ENCODE measurements around the gene RFTN1. TPM values are rescaled to one million over a fixed set of nuclear protein-coding genes. Genes with fewer than 3 reads are reported as not detected.

RFTN1 gene
- total and polyA plus RNA-seq, 2 of the 8 experiments (the other 6 are each of a cell fraction or from before 2014, with no cell fraction given), result 4.6 to 6.7 TPM

DNA sequence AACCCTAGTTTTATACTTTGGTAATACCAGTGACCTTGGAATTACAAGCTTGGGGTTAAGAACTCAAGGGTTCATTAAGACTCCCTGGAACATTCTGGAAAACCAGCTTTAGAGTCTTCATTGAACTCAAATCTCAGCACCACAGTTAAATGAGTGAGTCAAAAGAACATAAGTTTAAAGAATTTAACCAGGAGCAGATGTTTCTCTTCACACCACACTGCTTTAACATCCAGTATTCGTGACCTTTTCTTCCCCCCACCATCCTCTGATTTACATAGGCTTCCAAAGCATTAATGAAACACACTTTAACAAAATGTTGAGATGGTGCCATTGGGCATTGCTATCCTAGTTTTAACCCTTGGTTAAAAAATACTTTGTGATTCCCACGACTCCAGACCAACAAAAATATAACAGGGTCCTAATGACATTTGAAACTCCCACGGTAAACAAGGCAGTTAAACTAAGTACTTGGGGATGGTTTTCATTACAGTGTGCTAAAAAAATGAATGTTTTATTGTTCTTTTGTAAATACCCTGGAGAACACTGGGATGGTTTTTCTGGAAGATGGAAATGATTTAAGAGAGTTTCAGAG is 124.6 kb downstream of the RFTN1 start:
- Histone ChIP-seq H4K5ac (ENCODE audit: insufficient read length, low read depth, low read length) (no peak overlapping the region), H2BK5ac (ENCODE audit: low read depth, low read length) (no peak overlapping the region), H3K9ac (replicated peaks in 1 of 4; ENCODE audit: extremely low read depth in 1 of 4, low read depth in 3 of 4, low read length in 3 of 4) (no peak overlapping the region), H3K79me1 (ENCODE audit: low read depth, low read length) (no peaks in the 10 kb centered on the region), H3K36me3 (ENCODE audit: control insufficient read depth in 2 of 4, insufficient read depth in 4 of 4, low read length in 3 of 4) (no peaks in the 10 kb centered on the region), H3K79me2 (ENCODE audit: control insufficient read depth in 1 of 2, insufficient read depth in 2 of 2, low read length in 2 of 2) (no peaks in the 10 kb centered on the region), H2BK120ac (replicated peaks; ENCODE audit: low read depth, low read length) (no peak overlapping the region), H2AFZ (ENCODE audit: low read length) (no peak overlapping the region), H3K4me2 (ENCODE audit: insufficient read depth in 1 of 2, low read depth in 2 of 2, low read length in 2 of 2) (no peak overlapping the region), H2AK5ac (ENCODE audit: low read depth, low read length) (no peak overlapping the region), H3K27ac (ENCODE audit: low read depth, low read length) (no peak overlapping the region), H4K20me1 (replicated peaks in 1 of 2; ENCODE audit: control insufficient read depth in 1 of 2, insufficient read depth in 2 of 2, low read length in 2 of 2) (peaks cover 0 to 2% of the 10 kb centered on the region in 2 experiments), H3K56ac (replicated peaks; ENCODE audit: insufficient read length, low read depth, low read length) (no peak overlapping the region), H3K18ac (ENCODE audit: extremely low read depth, low read length) (no peak overlapping the region), H3K4ac (replicated peaks; ENCODE audit: insufficient read length, low read depth, low read length) (no peak overlapping the region), H3K4me3 (ENCODE audit: extremely low read depth in 1 of 4, insufficient read depth in 2 of 4, low read depth in 3 of 4, low read length in 4 of 4) (no peak overlapping the region), H3K4me1 (replicated peaks in 1 of 4; ENCODE audit: control insufficient read depth in 3 of 4, insufficient read depth in 4 of 4, low read length in 3 of 4) (no peaks in the 10 kb centered on the region), H3K9me3 (ENCODE audit: insufficient read depth in 2 of 2, low read depth in 1 of 2, low read length in 1 of 2) (no peaks in the 10 kb centered on the region), H4K91ac (replicated peaks; ENCODE audit: insufficient read length, low read length) (no peak overlapping the region), H3K23ac (ENCODE audit: insufficient read length) (no peak overlapping the region), H2BK15ac (ENCODE audit: low read length) (no peak overlapping the region), H3K23me2 (ENCODE audit: low read depth, low read length) (no peaks in the 10 kb centered on the region), H4K8ac (ENCODE audit: extremely low read depth, insufficient read depth, low read length) (no peak overlapping the region), H2BK20ac (ENCODE audit: low read length) (no peak overlapping the region), H3K27me3 (replicated peaks in 1 of 4; ENCODE audit: control insufficient read depth in 3 of 4, extremely low read depth in 1 of 4, insufficient read depth in 3 of 4, low read length in 3 of 4) (no peaks in the 10 kb centered on the region), H2BK12ac (ENCODE audit: low read depth, low read length) (no peak overlapping the region), H3K14ac (ENCODE audit: insufficient read length) (no peak overlapping the region)
- CTCF ChIA-PET (ENCODE audit: partially characterized antibody), result no interaction called here
- 89% methylated on average over 3 of the region's 3 CpGs; no CpG with 5 or more reads in 1 of the 2 experiments for WGBS, 2 experiments (ENCODE audit: extremely low coverage in 1 of 2, insufficient coverage in 1 of 2, insufficient read length in 1 of 2, insufficient replicate concordance in 2 of 2, low coverage in 1 of 2, low lambda C conversion rate in 2 of 2, missing lambda C conversion rate in 1 of 2)
- DNase-seq (ENCODE audit: low read depth in 1 of 2, low spot score in 2 of 2) (no peak), FAIRE-seq (no peak)
- POLR2A ChIA-PET (ENCODE audit: partially characterized antibody), result no interaction called here
- no peak for TF ChIP-seq KDM4A (IDR thresholded peaks at IDR 0.05; ENCODE audit: low read depth, low read length, severe bottlenecking)
- TF ChIP-seq CHD1 (IDR thresholded peaks at IDR 0.05; ENCODE audit: low read depth, low read length), result no peak
- TF ChIP-seq GTF2F1 (IDR thresholded peaks at IDR 0.05; ENCODE audit: borderline replicate concordance, low read depth, low read length), result no peak
- no peak for TF ChIP-seq JUND (IDR thresholded peaks at IDR 0.05; ENCODE audit: low read length)
- no peak for TF ChIP-seq SP4 (IDR thresholded peaks at IDR 0.05; ENCODE audit: low read length)
- TF ChIP-seq RBBP5 (IDR thresholded peaks at IDR 0.05; ENCODE audit: borderline replicate concordance, low read depth, low read length), result no peak
- no peak for TF ChIP-seq MAX (IDR thresholded peaks at IDR 0.05)
- TF ChIP-seq HDAC6 (IDR thresholded peaks at IDR 0.05; ENCODE audit: low read depth, low read length), result no peak
- TF ChIP-seq MAFK (IDR thresholded peaks at IDR 0.05; ENCODE audit: low read depth, low read length), result no peak
- TF ChIP-seq RFX5 (IDR thresholded peaks at IDR 0.05; ENCODE audit: borderline replicate concordance, low read depth, low read length), result no peak
- no peak for TF ChIP-seq PHF8 (conservative IDR thresholded peaks at IDR 0.05; ENCODE audit: low read depth, low read length)
- no peak for TF ChIP-seq GABPA (IDR thresholded peaks at IDR 0.05; ENCODE audit: borderline replicate concordance, insufficient read depth, low read length)
- TF ChIP-seq KDM1A (IDR thresholded peaks at IDR 0.05; ENCODE audit: borderline replicate concordance, low read length), result no peak
- no peak for TF ChIP-seq ZNF274 (IDR thresholded peaks at IDR 0.05; ENCODE audit: borderline replicate concordance, extremely low read depth, low read length)
- no peak for TF ChIP-seq CHD2 (IDR thresholded peaks at IDR 0.05; ENCODE audit: low read length)

Measured in H1 (cell line).